Lower leg skin (tissue), 4 donors: ENCODE data around the gene HFM1. TPM values are rescaled to one million over a fixed set of nuclear protein-coding genes. Genes with fewer than 3 reads are reported as not detected.

Source experiments
- DNase-seq, 2 donors: peaks; one replicate each; pipeline ENCODE4 v3.0.0-alpha.2; 2019; ENCODE audit warnings: low spot score in 2 of 2
- H3K4me3 ChIP-seq: fragments of 200-600 bp; sonication (generic); 2 replicates; pipeline ENCODE4 v1.5.1; 2017; ENCODE audit warnings: mild to moderate bottlenecking, low read depth; ENCODE audit not compliant: poor library complexity, severe bottlenecking
- CTCF ChIP-seq, 3 donors: fragments of 450-650 bp; IDR thresholded peaks; one replicate each; pipeline ENCODE4 v1.5.1; 2016; ENCODE audit warnings: antibody characterized with exemption in 3 of 3, mild to moderate bottlenecking in 3 of 3, moderate library complexity in 2 of 3
- POLR2A ChIP-seq, 2 donors: fragments of 450-650 bp; IDR thresholded peaks; one replicate each; pipeline ENCODE4 v1.6.1; 2016 to 2017; ENCODE audit warnings: antibody characterized with exemption in 2 of 2, mild to moderate bottlenecking in 1 of 2, moderate library complexity in 1 of 2
- WGBS, 2 donors: methylation state at CpG; one replicate each; pipeline ENCODE4 v1.1.5; 2018; 5-methylcytosine and 5-hydroxymethylcytosine counted together
- intact Hi-C: fragments of 100-400 bp; cut with DNase I; formaldehyde crosslinking; loops from one replicate; pipeline ENCODE4 v1.15.0; 2023; ENCODE audit warnings: low total_unique reads
- total RNA-seq, 4 donors: library from RNA; depleted of rRNA; stranded (reverse); fragments of >200 nt; gene quantifications; one replicate each; pipeline ENCODE4 v1.1.0, GENCODE V29; 2016

Gene HFM1
- total RNA-seq, 4 donors from 2014 or later, result 0.11 to 0.29 (median 0.22) TPM; not detected in 1

- WGBS, 2 donors, result 97% methylated on average over 7 of the region's 7 CpGs
- DNase-seq, result no peak
- TF ChIP-seq POLR2A (IDR thresholded peaks at IDR 0.05) (no peak), CTCF (IDR thresholded peaks at IDR 0.05) (no peak)
- no peak overlapping the region for H3K4me3 ChIP-seq
- intact Hi-C loops, result no loop called here
Measured at GRCh38 chr1:91338501-91338900, 66.1 kb downstream of the HFM1 start.

GRCh38 chr1:91335603-91336002, 69.0 kb downstream of the HFM1 start:
- TF ChIP-seq CTCF (IDR thresholded peaks at IDR 0.05), result no peak
- no peak for TF ChIP-seq POLR2A (IDR thresholded peaks at IDR 0.05)

GRCh38 chr1:91334856-91335255, 69.8 kb downstream of the HFM1 start:
- 80% methylated on average over 4 of the region's 4 CpGs for WGBS, 2 donors
- no peak for DNase-seq
- TF ChIP-seq CTCF (IDR thresholded peaks at IDR 0.05) (no peak), POLR2A (IDR thresholded peaks at IDR 0.05) (no peak)
- H3K4me3 ChIP-seq, result no peak overlapping the region
- intact Hi-C loops, result no loop called here

More at GRCh38 chr1:91335603-91336002, 69.0 kb downstream of the HFM1 start:
- DNase-seq, result no peak
- no peak overlapping the region for H3K4me3 ChIP-seq
- intact Hi-C loops, result no loop called here
- WGBS, 2 donors, result 54 to 65% methylated on average over 2 of the region's 2 CpGs

GRCh38 chr1:91325456-91325855, 79.2 kb downstream of the HFM1 start:
- intact Hi-C loops, result no loop called here
- TF ChIP-seq POLR2A (IDR thresholded peaks at IDR 0.05) (no peak), CTCF (IDR thresholded peaks at IDR 0.05) (no peak)

GRCh38 chr1:91314643-91315042, 90.0 kb downstream of the HFM1 start:
- TF ChIP-seq POLR2A (IDR thresholded peaks at IDR 0.05) (no peak), CTCF (IDR thresholded peaks at IDR 0.05) (no peak)
- WGBS, 2 donors, result 85 to 93% methylated on average over 2 of the region's 2 CpGs
- no peak for DNase-seq
- intact Hi-C loops, result no loop called here
- no peak overlapping the region for H3K4me3 ChIP-seq

More at GRCh38 chr1:91325456-91325855, 79.2 kb downstream of the HFM1 start:
- no peak for DNase-seq
- H3K4me3 ChIP-seq, result no peak overlapping the region
- 65 to 68% methylated on average over 2 of the region's 2 CpGs for WGBS, 2 donors

- DNase-seq, result no peak
- no peak overlapping the region for H3K4me3 ChIP-seq
- intact Hi-C loops, result no loop called here
- TF ChIP-seq POLR2A (IDR thresholded peaks at IDR 0.05) (no peak), CTCF (IDR thresholded peaks at IDR 0.05) (no peak)
- 77 to 80% methylated on average over 2 of the region's 2 CpGs for WGBS, 2 donors
Measured at GRCh38 chr1:91311672-91312071, 93.0 kb downstream of the HFM1 start.
